Erythroblast (primary cell): ENCODE measurements around the gene MED16.

Experiments used
- GATA1 ChIP-seq: IDR thresholded peaks from 2 replicates; pipeline ENCODE4 v1.6.1; 2011; ENCODE audit warnings: low read depth, mild to moderate bottlenecking, control low read depth, low read length, moderate library complexity
- POLR2A ChIP-seq: IDR thresholded peaks from 2 replicates; pipeline ENCODE4 v1.6.1; 2011; ENCODE audit warnings: mild to moderate bottlenecking, low read length

GRCh38 chr19:882871-883497 is 10.0 kb downstream of the MED16 start:
- TF ChIP-seq POLR2A: no peak
- TF ChIP-seq GATA1: no peak
